Stimulated activated CD4-positive, alpha-beta T cell treated with anti-CD3 and anti-CD28 coated beads, TNF-alpha, amount 100 ng/mL, for 24 hours (primary cell): ENCODE results near the gene GLIS2.

ENCODE experiments used
- DNase-seq, 3 experiments: peaks; one replicate each; pipeline ENCODE4 v3.0.0-alpha.2; 2020; ENCODE audit warnings: low read depth in 3 of 3

Gene GLIS2

GRCh38 chr16:4315186-4316107 lies at the start of gene GLIS2:
TSS of gene GLIS2 (plus strand) at chr16:4316067. CDS start at chr16:4332281, 16,214 bp downstream.
- no peak for DNase-seq

- no peak for DNase-seq
Observed at GRCh38 chr16:4266372-4266771, 49.5 kb upstream of the GLIS2 start.

- no peak for DNase-seq
Observed at GRCh38 chr16:4270091-4270490, 45.8 kb upstream of the GLIS2 start.

- DNase-seq, result no peak
Observed at GRCh38 chr16:4270595-4270994, 45.3 kb upstream of the GLIS2 start.

GRCh38 chr16:4271176-4272113 lies 44.4 kb upstream of the GLIS2 start:
- DNase-seq, result peak; percentile 79 to 88 (median 80)

- DNase-seq, result peak in 1 of 3 experiments; percentile 6
Observed at GRCh38 chr16:4272114-4272956, 43.5 kb upstream of the GLIS2 start.

- DNase-seq, result peak in 2 of 3 experiments; percentile 9 to 55
Observed at GRCh38 chr16:4273858-4274311, 42.0 kb upstream of the GLIS2 start.

- no peak for DNase-seq
Observed at GRCh38 chr16:4275861-4276260, 40.0 kb upstream of the GLIS2 start.

- DNase-seq, result no peak
Observed at GRCh38 chr16:4277987-4278513, 37.8 kb upstream of the GLIS2 start.

GRCh38 chr16:4280625-4281024 lies 35.2 kb upstream of the GLIS2 start:
- DNase-seq, result no peak

GRCh38 chr16:4283441-4283840 lies 32.4 kb upstream of the GLIS2 start:
- no peak for DNase-seq

- DNase-seq, result no peak
Observed at GRCh38 chr16:4283939-4284338, 31.9 kb upstream of the GLIS2 start.

- no peak for DNase-seq
Observed at GRCh38 chr16:4285167-4285566, 30.7 kb upstream of the GLIS2 start.

GRCh38 chr16:4288148-4288921 lies 27.5 kb upstream of the GLIS2 start:
- DNase-seq, result peak; percentile 64 to 77 (median 66)

GRCh38 chr16:4290236-4290830 lies 25.5 kb upstream of the GLIS2 start:
- DNase-seq, result no peak

GRCh38 chr16:4291699-4292098 lies 24.2 kb upstream of the GLIS2 start:
- DNase-seq, result no peak

GRCh38 chr16:4293181-4293716 lies 22.6 kb upstream of the GLIS2 start:
- DNase-seq, result no peak

GRCh38 chr16:4293822-4294457 lies 21.9 kb upstream of the GLIS2 start:
- DNase-seq, result no peak

- no peak for DNase-seq
Observed at GRCh38 chr16:4295581-4295980, 20.3 kb upstream of the GLIS2 start.
